22Rv1 (cell line): ENCODE measurements around the gene ACTMAP.

ENCODE experiments used
- CTCF ChIP-seq: fragments of 450-650 bp; IDR thresholded peaks from 2 replicates; pipeline ENCODE4 v1.5.1; 2017; ENCODE audit warnings: mild to moderate bottlenecking
- ZFX ChIP-seq: fragments of 450-650 bp; IDR thresholded peaks from 2 replicates; pipeline ENCODE4 v1.6.1; 2017; ENCODE audit warnings: antibody characterized with exemption, borderline replicate concordance

- no peak for TF ChIP-seq CTCF
- no peak for TF ChIP-seq ZFX
These were observed 32.9 kb downstream of the ACTMAP start for GRCh38 chr19:40717325-40717879.
